ENCODE measurements around the gene POLN.

POLN gene

GRCh38 chr4:2251073-2251794 lies 9.3 kb upstream of the POLN start:
- TF ChIP-seq EZH2phosphoT487 (IDR thresholded peaks at IDR 0.05; ENCODE audit: borderline replicate concordance): no peak
- TF ChIP-seq CTCF (conservative IDR thresholded peaks at IDR 0.05; ENCODE audit: low read length): no peak
- Histone ChIP-seq H3K4me2 (ENCODE audit: low read depth, low read length, poor library complexity, severe bottlenecking) (no peak overlapping the region), H3K36me3 (ENCODE audit: insufficient read depth, low read length) (peaks cover 31% of the 10 kb centered on the region; the same call in 1 of the 2 replicates), H3K4me3 (ENCODE audit: low read length, poor library complexity, severe bottlenecking) (no peak overlapping the region), H3K9me3 (ENCODE audit: insufficient read depth, low read depth, low read length) (no peaks in the 10 kb centered on the region), H3F3A (ENCODE audit: low read depth) (no peaks in the 10 kb centered on the region), H3K9me2 (replicated peaks; ENCODE audit: low read depth, low read length) (no peaks in the 10 kb centered on the region), H3K9ac (ENCODE audit: low read depth, low read length, poor library complexity, severe bottlenecking) (no peak overlapping the region), H3K27me3 (ENCODE audit: insufficient read depth, low read length, poor library complexity, severe bottlenecking) (no peaks in the 10 kb centered on the region), H3K4me1 (ENCODE audit: insufficient read depth, low read length, poor library complexity, severe bottlenecking) (no peaks in the 10 kb centered on the region), H2AFZ (ENCODE audit: low read length) (no peak overlapping the region), H4K20me1 (ENCODE audit: insufficient read depth, low read length, poor library complexity, severe bottlenecking) (peaks cover 17% of the 10 kb centered on the region), H3K79me2 (ENCODE audit: insufficient read depth, low read length) (peaks cover 4% of the 10 kb centered on the region; the same call in 1 of the 2 replicates)

GRCh38 chr4:2250357-2251072 lies 8.6 kb upstream of the POLN start:
- TF ChIP-seq CTCF (conservative IDR thresholded peaks at IDR 0.05; ENCODE audit: low read length): no peak
- TF ChIP-seq EZH2phosphoT487 (IDR thresholded peaks at IDR 0.05; ENCODE audit: borderline replicate concordance): no peak
- no peak overlapping the region for H3K4me3 ChIP-seq (ENCODE audit: low read length, poor library complexity, severe bottlenecking)
- no peaks in the 10 kb centered on the region for H3F3A ChIP-seq (ENCODE audit: low read depth)
- no peaks in the 10 kb centered on the region for H3K27me3 ChIP-seq (ENCODE audit: insufficient read depth, low read length, poor library complexity, severe bottlenecking)
- no peak overlapping the region for H2AFZ ChIP-seq (ENCODE audit: low read length)
- peaks cover 31% of the 10 kb centered on the region; the same call in 1 of the 2 replicates for H3K36me3 ChIP-seq (ENCODE audit: insufficient read depth, low read length)
- no peaks in the 10 kb centered on the region for H3K9me2 ChIP-seq (replicated peaks; ENCODE audit: low read depth, low read length)
- peaks cover 10% of the 10 kb centered on the region for H4K20me1 ChIP-seq (ENCODE audit: insufficient read depth, low read length, poor library complexity, severe bottlenecking)
- no peak overlapping the region for H3K9ac ChIP-seq (ENCODE audit: low read depth, low read length, poor library complexity, severe bottlenecking)
- H3K79me2 ChIP-seq (ENCODE audit: insufficient read depth, low read length): no peaks in the 10 kb centered on the region; the same call in 1 of the 2 replicates
- no peak overlapping the region for H3K4me2 ChIP-seq (ENCODE audit: low read depth, low read length, poor library complexity, severe bottlenecking)
- no peaks in the 10 kb centered on the region for H3K9me3 ChIP-seq (ENCODE audit: insufficient read depth, low read depth, low read length)
- peaks cover 5% of the 10 kb centered on the region for H3K4me1 ChIP-seq (ENCODE audit: insufficient read depth, low read length, poor library complexity, severe bottlenecking)

GRCh38 chr4:2249526-2250356 lies 7.8 kb upstream of the POLN start:
- H3F3A ChIP-seq (ENCODE audit: low read depth): no peaks in the 10 kb centered on the region
- TF ChIP-seq CTCF (conservative IDR thresholded peaks at IDR 0.05; ENCODE audit: low read length): no peak
- no peak for TF ChIP-seq EZH2phosphoT487 (IDR thresholded peaks at IDR 0.05; ENCODE audit: borderline replicate concordance)
- H3K9ac ChIP-seq (ENCODE audit: low read depth, low read length, poor library complexity, severe bottlenecking): no peak overlapping the region
- H3K4me3 ChIP-seq (ENCODE audit: low read length, poor library complexity, severe bottlenecking): no peak overlapping the region
- no peaks in the 10 kb centered on the region for H3K9me3 ChIP-seq (ENCODE audit: insufficient read depth, low read depth, low read length)
- H3K36me3 ChIP-seq (ENCODE audit: insufficient read depth, low read length): peaks cover 25% of the 10 kb centered on the region; the same call in 1 of the 2 replicates
- H3K4me2 ChIP-seq (ENCODE audit: low read depth, low read length, poor library complexity, severe bottlenecking): no peak overlapping the region
- H2AFZ ChIP-seq (ENCODE audit: low read length): no peak overlapping the region
- H3K9me2 ChIP-seq (replicated peaks; ENCODE audit: low read depth, low read length): no peaks in the 10 kb centered on the region
- peaks cover 13% of the 10 kb centered on the region for H3K4me1 ChIP-seq (ENCODE audit: insufficient read depth, low read length, poor library complexity, severe bottlenecking)
- H4K20me1 ChIP-seq (ENCODE audit: insufficient read depth, low read length, poor library complexity, severe bottlenecking): peaks cover 6% of the 10 kb centered on the region
- no peaks in the 10 kb centered on the region for H3K27me3 ChIP-seq (ENCODE audit: insufficient read depth, low read length, poor library complexity, severe bottlenecking)
- H3K79me2 ChIP-seq (ENCODE audit: insufficient read depth, low read length): no peaks in the 10 kb centered on the region; the same call in 1 of the 2 replicates

Data from Loucy (cell line).